PC-3 (cell line): Measurements from ENCODE around the gene SPRY1. TPM values are rescaled to one million over a fixed set of nuclear protein-coding genes. Genes with fewer than 3 reads are reported as not detected.

Experiments
- ATAC-seq: fragments of 200-7000 bp; cut with Tn5 transposase; 2 replicates; pipeline ENCODE4 v1.9.1; 2020; ENCODE audit warnings: mild to moderate bottlenecking, moderate library complexity
- BruUV-seq: library from RNA; stranded (reverse); fragments of 400-500 nt; replicated peaks from 2 replicates; lab custom pipeline; 2021; lab: Mats Ljungman, UMichigan
- CTCF ChIA-PET: fragments of 300-600 bp; sonication (Branson Sonifier 250); formaldehyde crosslinking; loops from one replicate; lab custom pipeline; 2022; ENCODE audit warnings: antibody characterized with exemption; lab: Charles Lee
- POLR2A ChIA-PET: fragments of 300-600 bp; sonication (Branson Sonifier 250); formaldehyde crosslinking; loops from one replicate; lab custom pipeline; 2022; ENCODE audit warnings: antibody characterized with exemption; ENCODE audit not compliant: unreplicated experiment; lab: Charles Lee
- DNase-seq: peaks from one replicate; pipeline ENCODE4 v3.0.0-alpha.2; 2015
- H2AFZ ChIP-seq: fragments of 300-600 bp; sonication (generic); 2 replicates; pipeline ENCODE4 v1.6.0; 2016; ENCODE audit warnings: antibody characterized with exemption, low read length
- H3F3A ChIP-seq: fragments of 300-600 bp; sonication (generic); one replicate; pipeline ENCODE4 v1.6.0; 2017; ENCODE audit warnings: antibody characterized with exemption, low read length, control low read depth, mild to moderate bottlenecking; ENCODE audit not compliant: unreplicated experiment
- H3K27ac ChIP-seq: fragments of 300-600 bp; sonication (generic); 2 replicates; pipeline ENCODE4 v1.5.1; 2016; ENCODE audit warnings: mild to moderate bottlenecking, low read length
- H3K27me3 ChIP-seq: fragments of 300-600 bp; sonication (generic); 2 replicates; pipeline ENCODE4 v1.6.1; 2016; ENCODE audit warnings: low read length, mixed read lengths
- H3K36me3 ChIP-seq: fragments of 300-600 bp; sonication (generic); 2 replicates; pipeline ENCODE4 v1.6.1; 2016; ENCODE audit warnings: low read depth, mixed run types, low read length, mixed read lengths
- H3K4me1 ChIP-seq: fragments of 300-600 bp; sonication (generic); 2 replicates; pipeline ENCODE4 v1.5.1; 2016; ENCODE audit warnings: low read length; ENCODE audit not compliant: insufficient read depth
- H3K4me2 ChIP-seq: fragments of 300-600 bp; sonication (generic); 2 replicates; pipeline ENCODE4 v1.6.0; 2016; ENCODE audit warnings: low read length
- H3K4me3 ChIP-seq: fragments of 300-600 bp; sonication (generic); 2 replicates; pipeline ENCODE4 v1.5.1; 2016; ENCODE audit warnings: mild to moderate bottlenecking, low read length, mixed read lengths
- H3K79me2 ChIP-seq: fragments of 300-600 bp; sonication (generic); 2 replicates; pipeline ENCODE4 v1.6.1; 2017; ENCODE audit warnings: low read length, mixed read lengths
- H3K9ac ChIP-seq: fragments of 300-600 bp; sonication (generic); 2 replicates; pipeline ENCODE4 v1.6.0; 2016; ENCODE audit warnings: mild to moderate bottlenecking, low read length
- H3K9me2 ChIP-seq: fragments of 300-600 bp; sonication (generic); replicated peaks from 2 replicates; pipeline ENCODE4 v1.6.1; 2016; ENCODE audit warnings: mixed run types, low read length, mixed read lengths
- H3K9me3 ChIP-seq: fragments of 300-600 bp; sonication (generic); 2 replicates; pipeline ENCODE4 v1.6.1; 2016; ENCODE audit warnings: low read length, mixed read lengths
- H4K20me1 ChIP-seq: fragments of 300-600 bp; sonication (generic); 2 replicates; pipeline ENCODE4 v1.6.1; 2016; ENCODE audit warnings: low read length, mixed read lengths
- EZH2 ChIP-seq: fragments of 300-600 bp; sonication (generic); IDR thresholded peaks from one replicate; pipeline ENCODE4 v1.6.1; 2017; ENCODE audit warnings: antibody characterized with exemption, mild to moderate bottlenecking, low read length; ENCODE audit not compliant: unreplicated experiment
- EZH2phosphoT487 ChIP-seq: fragments of 300-600 bp; sonication (generic); IDR thresholded peaks from 2 replicates; pipeline ENCODE4 v1.6.1; 2018; ENCODE audit warnings: mild to moderate bottlenecking, antibody characterized with exemption, low read length, borderline replicate concordance
- intact Hi-C: fragments of 100-400 bp; cut with micrococcal nuclease; formaldehyde crosslinking; loops from 2 replicates; pipeline ENCODE4 v1.9.0; 2023
- total RNA-seq: library from RNA; depleted of rRNA; stranded (reverse); fragments of >200 nt; gene quantifications from 2 replicates; pipeline ENCODE4 v1.2.3, GENCODE V29; 2014
- TF ChIP-seq, protein P1 (sequence below): fragments of 300-600 bp; sonication (generic); conservative IDR thresholded peaks from 2 replicates; pipeline ENCODE4 v1.5.1; 2017; ENCODE audit warnings: antibody characterized with exemption, low read depth, mild to moderate bottlenecking, low read length

The SPRY1 gene
- total RNA-seq, 1 experiment from 2014 or later: 26.4 TPM

DNA sequence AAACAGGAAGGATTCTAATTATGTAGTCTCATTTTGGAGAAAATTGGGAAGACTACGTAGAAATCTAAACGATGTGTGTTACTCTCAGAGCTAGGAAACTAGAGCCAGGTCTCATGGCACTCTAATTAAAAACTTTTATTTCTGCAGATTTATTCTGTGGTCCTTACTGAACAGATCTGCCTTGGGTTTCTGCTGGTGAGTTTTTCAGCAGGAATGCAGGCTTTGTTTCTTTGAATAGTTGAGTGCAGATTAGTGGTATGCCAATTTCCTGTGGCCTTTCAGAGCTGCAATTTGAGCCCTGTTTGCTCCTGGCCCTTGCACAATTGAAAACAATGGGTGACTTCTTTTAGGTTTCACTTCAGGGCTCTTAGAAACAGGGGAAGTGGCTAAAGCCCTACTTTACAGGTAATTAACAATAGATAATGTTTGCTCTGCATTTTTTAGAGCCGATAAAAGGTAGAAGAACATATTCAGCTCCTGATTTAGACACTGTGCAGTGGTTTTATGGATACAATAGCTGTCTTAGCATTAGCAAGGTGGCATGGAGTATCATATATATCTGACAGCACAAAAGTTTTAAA, 21.8 kb downstream of the SPRY1 start:
- DNase-seq (peak; percentile 88), ATAC-seq (peak; percentile 83)
- Histone ChIP-seq H3K4me2 (peak overlapping the region; percentile 77), H3K9me2 (no peaks in the 10 kb centered on the region), H3K27ac (peak overlapping the region; percentile 95), H4K20me1 (no peaks in the 10 kb centered on the region), H3K4me3 (peak overlapping the region; percentile 33; the same call in 1 of the 2 replicates), H3K79me2 (no peaks in the 10 kb centered on the region), H3F3A (peaks cover 6% of the 10 kb centered on the region), H3K9me3 (no peaks in the 10 kb centered on the region), H2AFZ (no peak overlapping the region), H3K27me3 (no peaks in the 10 kb centered on the region), H3K36me3 (no peaks in the 10 kb centered on the region), H3K4me1 (peaks cover 68% of the 10 kb centered on the region), H3K9ac (peak overlapping the region; percentile 64)
- ChIA-PET POLR2A (interaction anchor here (1.0 kb wide), 1 partner anchor 31 kb away, joined by 3 read pairs; no protein-coding TSS in a partner anchor), CTCF (interaction anchor here (0.6 kb wide), 1 partner anchor 237 kb away, joined by 10 read pairs; no protein-coding TSS in a partner anchor)
- no TSS peak for BruUV-seq
- intact Hi-C loops: loop anchor here (1.0 to 2.0 kb wide), 4 partner anchors 18 to 170 kb away; no protein-coding TSS in a partner anchor
- no peak for TF ChIP-seq EZH2phosphoT487
- TF ChIP-seq EZH2: no peak
- TF ChIP-seq, protein P1, sequence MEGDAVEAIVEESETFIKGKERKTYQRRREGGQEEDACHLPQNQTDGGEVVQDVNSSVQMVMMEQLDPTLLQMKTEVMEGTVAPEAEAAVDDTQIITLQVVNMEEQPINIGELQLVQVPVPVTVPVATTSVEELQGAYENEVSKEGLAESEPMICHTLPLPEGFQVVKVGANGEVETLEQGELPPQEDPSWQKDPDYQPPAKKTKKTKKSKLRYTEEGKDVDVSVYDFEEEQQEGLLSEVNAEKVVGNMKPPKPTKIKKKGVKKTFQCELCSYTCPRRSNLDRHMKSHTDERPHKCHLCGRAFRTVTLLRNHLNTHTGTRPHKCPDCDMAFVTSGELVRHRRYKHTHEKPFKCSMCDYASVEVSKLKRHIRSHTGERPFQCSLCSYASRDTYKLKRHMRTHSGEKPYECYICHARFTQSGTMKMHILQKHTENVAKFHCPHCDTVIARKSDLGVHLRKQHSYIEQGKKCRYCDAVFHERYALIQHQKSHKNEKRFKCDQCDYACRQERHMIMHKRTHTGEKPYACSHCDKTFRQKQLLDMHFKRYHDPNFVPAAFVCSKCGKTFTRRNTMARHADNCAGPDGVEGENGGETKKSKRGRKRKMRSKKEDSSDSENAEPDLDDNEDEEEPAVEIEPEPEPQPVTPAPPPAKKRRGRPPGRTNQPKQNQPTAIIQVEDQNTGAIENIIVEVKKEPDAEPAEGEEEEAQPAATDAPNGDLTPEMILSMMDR: no peak

DNA sequence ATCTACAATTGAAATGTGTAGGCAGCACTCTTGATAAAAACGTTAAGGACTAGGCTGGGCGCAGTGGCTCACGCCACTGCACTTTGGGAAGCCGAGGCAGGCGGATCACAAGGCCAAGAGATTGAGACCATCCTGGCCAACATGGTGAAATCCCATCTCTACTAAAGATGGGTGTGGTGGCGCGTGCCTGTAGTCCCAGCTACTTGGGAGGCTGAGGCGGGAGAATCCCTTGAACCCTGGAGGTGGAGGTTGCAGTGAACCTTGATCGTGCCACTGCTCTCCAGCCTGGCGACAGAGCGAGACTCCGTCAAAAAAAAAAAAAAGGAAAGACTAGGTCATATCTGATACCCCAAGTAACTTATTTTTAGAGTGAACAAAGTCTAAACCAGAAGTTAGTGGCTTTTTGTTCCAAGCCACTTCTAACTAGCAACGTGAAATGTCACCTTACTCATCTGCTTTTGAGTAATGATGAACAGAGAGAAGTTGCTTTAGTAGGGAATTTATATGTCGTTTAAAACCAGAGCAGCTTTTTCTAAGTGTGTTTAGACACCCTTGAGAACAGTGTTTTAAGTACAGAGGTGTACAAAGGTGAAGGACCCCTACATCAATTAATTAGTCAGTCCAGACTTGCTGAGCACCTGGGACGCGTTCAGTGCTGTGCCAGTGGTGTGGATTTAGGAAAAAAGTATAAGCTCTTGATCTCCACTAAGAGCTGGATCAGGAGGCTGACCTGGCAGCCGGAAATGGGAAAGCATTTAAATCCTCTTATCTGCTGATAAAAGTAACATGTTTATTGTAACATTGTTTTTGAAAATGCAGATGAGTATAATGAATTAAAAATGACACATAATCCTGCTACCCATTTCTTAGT, 23.5 kb downstream of the SPRY1 start:
- H3K9ac ChIP-seq: no peak overlapping the region
- peaks cover 6% of the 10 kb centered on the region for H3F3A ChIP-seq
- H3K9me3 ChIP-seq: no peaks in the 10 kb centered on the region
- H2AFZ ChIP-seq: no peak overlapping the region
- BruUV-seq: no TSS peak
- no peaks in the 10 kb centered on the region for H4K20me1 ChIP-seq
- H3K36me3 ChIP-seq: no peaks in the 10 kb centered on the region
- no peak overlapping the region for H3K4me3 ChIP-seq
- TF ChIP-seq, protein P1: no peak
- no peak for TF ChIP-seq EZH2
- no peak for TF ChIP-seq EZH2phosphoT487
- POLR2A ChIA-PET: no interaction called here
- peak overlapping the region; percentile 95 for H3K27ac ChIP-seq
- CTCF ChIA-PET: no interaction called here
- H3K4me2 ChIP-seq: no peak overlapping the region
- no peak for ATAC-seq
- H3K27me3 ChIP-seq: no peaks in the 10 kb centered on the region
- DNase-seq: no peak
- no peaks in the 10 kb centered on the region for H3K9me2 ChIP-seq
- peaks cover 60% of the 10 kb centered on the region for H3K4me1 ChIP-seq
- no peaks in the 10 kb centered on the region for H3K79me2 ChIP-seq
- intact Hi-C loops: loop anchor here (2.0 kb wide), 2 partner anchors 19 to 85 kb away; no protein-coding TSS in a partner anchor
